ENCODE results near the gene EIF2AK3. TPM values are rescaled to one million over a fixed set of nuclear protein-coding genes. Genes with fewer than 3 reads are reported as not detected.
"Not testable (repeated sequence)": the region's sequence is repeated elsewhere in the genome, so short reads cannot be mapped to it uniquely, and the experiment has no call there.

The EIF2AK3 gene
- total RNA-seq, 2 donors from 2014 or later: 18.4 to 23.7 TPM

DNA sequence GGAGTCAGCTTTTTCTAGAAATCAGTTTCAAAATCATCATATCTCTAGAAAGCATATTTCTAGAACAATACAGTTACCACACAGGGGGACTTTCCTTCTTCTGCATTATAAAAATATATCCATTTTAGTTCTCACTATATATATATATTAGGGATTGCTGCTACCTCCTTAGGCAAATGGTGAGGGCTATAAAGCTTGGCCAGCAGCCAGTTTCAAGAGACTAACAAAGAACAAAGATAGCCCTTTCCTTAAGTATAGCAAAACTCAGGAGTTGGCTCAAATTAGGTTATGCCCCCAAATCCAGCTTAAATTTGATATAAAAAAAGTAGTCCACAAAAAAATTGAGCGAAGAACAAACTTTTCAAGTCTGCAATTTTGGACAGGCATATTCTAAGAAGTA lies 70.0 kb downstream of the EIF2AK3 start:
- intact Hi-C loops (cut with DNase I): no loop called here
- no peak for DNase-seq (ENCODE audit: low spot score)

GRCh38 chr2:88556026-88556425 lies 71.2 kb downstream of the EIF2AK3 start:
- intact Hi-C loops (cut with DNase I): no loop called here
- no peak for DNase-seq (ENCODE audit: low spot score)

DNA sequence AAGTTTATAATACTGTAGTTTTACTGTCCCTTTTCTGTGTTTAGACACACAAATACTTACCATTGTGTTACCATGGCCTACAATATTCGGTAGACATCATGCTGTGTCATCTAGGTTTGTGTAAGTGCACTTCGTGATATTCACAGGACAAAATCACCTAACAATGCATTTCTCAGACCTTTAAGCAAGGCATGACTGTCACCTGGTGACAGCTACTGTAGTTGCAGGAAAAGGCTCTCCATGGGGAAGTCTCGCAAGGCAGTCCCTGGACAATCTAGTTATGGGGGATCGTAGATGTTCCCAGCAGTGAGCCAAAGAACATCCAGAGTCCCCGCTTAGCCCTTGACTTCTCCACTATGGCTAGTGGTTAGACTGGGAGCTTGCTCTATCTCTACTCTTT lies 73.1 kb downstream of the EIF2AK3 start:
- DNase-seq (ENCODE audit: low spot score): no peak

GRCh38 chr2:88549616-88550292 lies 77.5 kb downstream of the EIF2AK3 start:
- intact Hi-C loops (cut with DNase I): no loop called here
- DNase-seq (ENCODE audit: low spot score): no peak

More for the DNA sequence above, 73.1 kb downstream of the EIF2AK3 start:
- intact Hi-C loops (cut with DNase I): no loop called here

DNA sequence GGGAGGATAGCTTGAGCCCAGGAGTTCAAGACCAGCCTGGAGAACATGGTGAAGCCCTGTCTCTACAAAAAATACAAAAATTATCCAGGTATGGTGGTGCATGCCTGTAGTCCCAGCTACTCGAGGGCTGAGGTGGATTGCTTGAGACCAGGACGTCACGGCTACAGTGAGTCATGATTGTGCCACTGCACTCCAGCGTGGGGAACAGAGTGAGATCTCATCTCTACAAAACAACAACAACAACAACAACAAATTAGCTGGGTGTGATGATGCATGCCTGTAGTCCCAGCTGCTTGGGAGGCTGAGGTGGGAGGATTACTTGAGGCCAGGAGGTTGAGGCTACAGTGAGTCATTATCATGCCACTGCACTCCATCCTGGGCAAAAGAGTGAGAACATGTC lies 81.0 kb downstream of the EIF2AK3 start:
- intact Hi-C loops (cut with DNase I); DNase-seq (ENCODE audit: low spot score): not testable (repeated sequence)

- intact Hi-C loops (cut with DNase I): no loop called here
- no peak for DNase-seq (ENCODE audit: low spot score)
Observed at GRCh38 chr2:88545118-88545517, 82.1 kb downstream of the EIF2AK3 start.

DNA sequence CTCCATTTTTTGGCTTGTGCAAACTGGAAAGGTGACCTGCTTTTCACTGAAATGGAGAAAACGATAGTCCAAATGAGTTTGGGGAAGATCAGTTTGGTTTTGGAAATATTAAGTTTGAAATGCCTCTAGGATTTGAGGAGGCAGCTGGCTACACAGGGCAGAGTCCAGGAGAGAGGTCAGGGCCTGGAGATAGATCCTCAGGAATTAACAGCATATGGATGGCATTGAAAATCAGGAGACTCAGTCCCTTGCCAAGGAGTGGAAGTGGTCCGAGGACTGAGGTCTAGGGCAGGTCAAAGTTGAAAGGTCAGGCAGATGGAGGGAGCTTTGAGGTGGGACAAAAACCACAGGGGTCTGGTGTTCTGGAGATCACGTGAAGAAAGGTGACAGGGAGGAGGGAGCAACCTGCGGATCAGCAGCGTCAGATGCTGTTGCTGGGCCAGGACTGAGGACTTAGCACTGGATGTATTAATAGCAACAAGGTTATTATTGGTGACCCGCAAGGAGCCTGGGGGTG lies 83.7 kb downstream of the EIF2AK3 start:
- no peak for DNase-seq (ENCODE audit: low spot score)
- intact Hi-C loops (cut with DNase I): no loop called here

- intact Hi-C loops (cut with DNase I): no loop called here
- DNase-seq (ENCODE audit: low spot score): no peak
Observed at GRCh38 chr2:88542668-88543067, 84.6 kb downstream of the EIF2AK3 start.

GRCh38 chr2:88540346-88540745 lies 86.9 kb downstream of the EIF2AK3 start:
- no peak for DNase-seq (ENCODE audit: low spot score)
- intact Hi-C loops (cut with DNase I): no loop called here

DNA sequence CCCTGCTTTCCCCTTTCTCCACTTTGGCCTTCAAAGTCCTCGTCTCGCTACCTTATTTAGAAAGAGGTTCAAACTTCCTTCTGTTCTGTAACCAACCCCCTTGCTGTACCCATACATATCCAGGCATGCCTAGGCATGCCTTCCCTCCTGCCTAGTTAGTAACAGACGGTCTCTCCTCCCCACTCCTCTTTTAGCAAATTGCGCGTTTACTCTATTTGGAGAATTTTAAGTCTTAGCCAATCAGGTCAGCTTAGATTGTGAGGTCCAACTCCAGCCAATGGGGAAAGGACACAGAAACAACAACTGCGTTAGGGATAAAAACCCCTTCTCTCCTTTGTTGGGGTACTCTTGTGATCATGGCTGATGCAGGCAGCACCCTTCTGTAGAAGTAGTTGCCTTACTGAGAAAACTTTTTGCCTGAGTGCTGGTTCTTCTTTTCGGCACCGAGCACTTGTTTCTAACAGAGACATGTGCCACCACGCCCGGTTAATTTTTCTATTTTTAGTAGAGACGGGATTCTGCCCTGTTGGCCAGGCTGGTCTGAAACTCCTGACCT lies 88.8 kb downstream of the EIF2AK3 start:
- no peak for DNase-seq (ENCODE audit: low spot score)
- intact Hi-C loops (cut with DNase I): no loop called here

DNA sequence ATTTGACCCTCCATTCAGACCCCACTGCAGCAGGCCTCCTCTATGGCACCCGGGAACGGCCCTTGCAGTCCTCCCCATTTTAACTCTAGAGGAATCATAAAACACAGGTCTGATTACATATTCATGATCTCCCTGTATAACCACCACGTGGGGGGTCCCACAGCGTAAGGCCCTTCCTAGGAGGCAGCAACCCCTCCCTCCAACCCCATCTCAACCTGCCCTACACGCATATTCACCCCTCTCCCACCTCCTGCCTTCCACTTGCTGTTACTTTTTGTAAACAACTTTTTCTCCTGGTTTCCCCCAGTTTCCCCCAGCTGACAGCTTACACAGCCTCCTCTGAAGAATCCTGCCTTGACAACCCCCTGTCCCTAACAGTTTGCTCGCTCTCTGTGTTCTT lies 89.6 kb downstream of the EIF2AK3 start:
- intact Hi-C loops (cut with DNase I): no loop called here
- no peak for DNase-seq (ENCODE audit: low spot score)

- intact Hi-C loops (cut with DNase I): no loop called here
- DNase-seq (ENCODE audit: low spot score): no peak
Observed at GRCh38 chr2:88530081-88530480, 97.2 kb downstream of the EIF2AK3 start.

DNA sequence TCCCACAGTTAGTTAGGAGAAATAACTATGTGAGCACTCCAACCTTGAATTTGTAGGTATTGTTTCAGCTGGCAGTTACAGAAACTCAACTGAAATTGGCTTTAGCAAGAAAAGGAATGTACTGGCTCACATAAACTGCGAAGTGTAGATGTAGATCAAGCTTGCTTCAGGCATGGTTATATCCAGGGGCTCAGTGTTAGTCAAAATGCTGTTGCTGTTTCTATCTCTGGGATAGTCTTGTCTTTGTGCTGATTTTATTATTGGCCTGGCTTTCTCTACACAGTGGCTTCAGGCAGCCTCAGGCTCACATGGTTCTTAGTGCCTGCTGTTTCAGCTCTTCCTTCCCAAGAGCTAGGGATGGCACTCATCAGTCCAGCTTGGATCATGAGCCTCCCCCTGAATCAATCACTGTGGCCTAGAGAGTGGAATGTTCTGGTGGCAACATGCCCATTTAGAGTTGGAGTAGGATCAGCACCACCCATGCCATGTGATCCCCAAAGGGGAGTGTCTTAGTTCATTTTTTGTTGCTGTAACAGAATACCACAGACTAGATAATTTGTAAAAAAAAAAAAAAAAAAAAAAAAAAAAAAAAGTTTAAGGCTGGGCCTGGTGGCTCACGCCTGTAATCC lies 105.7 kb downstream of the EIF2AK3 start:
- intact Hi-C loops (cut with DNase I): no loop called here
- DNase-seq (ENCODE audit: low spot score): no peak

- intact Hi-C loops (cut with DNase I): no loop called here
- DNase-seq (ENCODE audit: low spot score): no peak
Observed at GRCh38 chr2:88517759-88518201, 109.5 kb downstream of the EIF2AK3 start.

Other genes starting within 250 kb of the EIF2AK3 start
- gene FOXI3, start 174.8 kb downstream of the EIF2AK3 start, total RNA-seq: not detected
- gene RPIA, start 64.2 kb upstream of the EIF2AK3 start, total RNA-seq: 10 to 100 TPM in 1 of 2 donors, 1 to 10 TPM in 1; 9.2 to 10.9 TPM

All from posterior vena cava (tissue), 2 donors.